Endometrial microvascular endothelial cells (primary cell): ENCODE measurements around the gene CELF5. TPM values are rescaled to one million over a fixed set of nuclear protein-coding genes. Genes with fewer than 3 reads are reported as not detected.
"Not testable (repeated sequence)": the region's sequence is repeated elsewhere in the genome, so short reads cannot be mapped to it uniquely, and the experiment has no call there.

ENCODE experiments used
- in situ Hi-C: cut with HindIII; loops from 2 replicates; pipeline ENCODE4 v1.10.0; 2017; ENCODE audit warnings: low sequenced_read_pairs, low pct_unique_long_range_greater_than_20kb; ENCODE audit errors: inconsistent ontology term
- total RNA-seq: library from RNA; depleted of rRNA; stranded (reverse); fragments of >200 nt; gene quantifications from one replicate; pipeline ENCODE4 v1.2.3, GENCODE V29; 2015; ENCODE audit errors: inconsistent ontology term

Gene CELF5
- total RNA-seq, 1 donor from 2014 or later: not detected

DNA sequence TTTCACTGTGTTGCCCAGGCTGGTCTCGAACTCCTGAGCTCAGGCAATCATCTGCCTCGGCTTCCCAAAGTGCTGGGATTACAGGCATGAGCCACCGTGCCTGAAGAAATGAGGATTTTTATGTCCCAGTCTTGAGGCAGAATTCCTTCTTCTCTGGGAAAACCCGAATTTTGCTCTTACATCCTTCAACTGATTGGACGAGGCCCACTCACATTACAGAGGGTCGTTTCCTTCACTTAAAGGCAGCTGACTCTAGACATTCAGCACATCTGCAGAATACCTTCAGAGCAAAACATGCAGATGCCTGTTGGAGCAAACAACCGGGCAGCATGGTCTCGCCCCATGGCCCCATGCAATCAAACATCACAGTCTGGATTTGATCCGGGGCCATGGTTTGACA, 105.6 kb downstream of the CELF5 start:
- in situ Hi-C loops: no loop called here

DNA sequence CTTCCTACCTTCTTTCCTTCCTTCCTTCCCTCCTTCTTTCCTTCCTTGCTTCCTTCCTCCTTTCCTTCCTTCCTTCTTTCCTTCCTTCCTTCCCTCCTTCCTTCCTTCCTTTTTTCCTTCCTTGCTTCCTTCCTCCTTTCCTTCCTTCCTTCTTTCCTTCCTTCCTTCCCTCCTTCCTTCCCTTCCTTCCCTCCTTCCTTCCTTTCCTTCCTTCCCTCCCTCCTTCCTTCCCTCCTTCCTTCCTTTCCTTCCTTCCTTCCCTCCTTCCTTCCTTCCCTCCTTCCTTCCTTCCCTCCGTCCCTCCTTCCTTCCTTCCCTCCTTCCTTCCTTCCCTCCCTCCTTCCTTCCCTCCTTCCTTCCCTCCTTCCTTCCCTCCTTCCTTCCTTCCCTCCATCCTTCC, 107.8 kb downstream of the CELF5 start:
- in situ Hi-C loops: not testable (repeated sequence)

DNA sequence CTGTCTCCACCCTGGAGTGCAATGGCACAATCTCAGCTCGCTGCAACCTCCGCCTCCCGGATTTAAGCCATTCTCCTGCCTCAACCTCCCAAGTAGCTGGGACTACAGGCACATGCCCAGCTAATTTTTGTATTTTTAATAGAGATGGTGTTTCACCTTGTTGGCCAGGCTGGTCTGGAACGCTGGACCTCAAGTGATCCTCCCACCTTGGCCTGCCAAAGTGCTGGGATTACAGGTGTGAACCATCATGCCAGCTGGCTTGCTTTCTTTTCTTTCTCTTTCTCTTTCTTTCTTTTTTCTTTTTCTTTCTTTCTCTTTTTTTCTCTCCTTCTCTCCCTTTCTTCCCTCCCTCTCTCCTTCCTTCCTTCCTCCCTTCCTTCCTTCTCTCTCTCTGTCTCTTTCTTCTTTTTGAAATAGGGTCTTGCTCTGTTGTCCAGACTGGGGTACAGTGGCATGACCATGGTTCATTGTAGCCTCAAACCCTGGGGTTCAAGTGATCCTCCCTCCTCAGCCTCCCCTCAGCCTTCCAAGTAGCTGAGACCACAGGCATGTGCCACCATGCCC, 108.6 kb downstream of the CELF5 start:
- in situ Hi-C loops: no loop called here

DNA sequence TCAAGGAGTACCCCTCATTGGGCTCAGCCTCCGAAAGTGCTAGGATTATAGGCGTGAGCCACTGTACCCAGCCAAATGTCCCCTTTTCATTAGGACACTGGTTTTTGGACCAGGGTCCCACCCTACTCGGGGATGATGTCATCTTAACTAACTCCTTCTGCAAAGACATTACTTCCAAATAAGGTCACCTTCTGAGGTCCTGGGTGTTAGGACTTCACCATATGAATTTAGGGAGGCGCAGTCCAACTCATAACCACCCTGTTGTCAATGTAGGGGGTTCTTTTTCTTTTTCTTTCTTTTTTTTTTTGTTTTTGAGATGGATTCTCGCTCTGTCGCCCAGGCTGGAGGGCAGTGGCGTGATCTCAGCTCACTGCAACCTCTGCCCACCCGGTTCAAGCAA, 109.2 kb downstream of the CELF5 start:
- in situ Hi-C loops: no loop called here

DNA sequence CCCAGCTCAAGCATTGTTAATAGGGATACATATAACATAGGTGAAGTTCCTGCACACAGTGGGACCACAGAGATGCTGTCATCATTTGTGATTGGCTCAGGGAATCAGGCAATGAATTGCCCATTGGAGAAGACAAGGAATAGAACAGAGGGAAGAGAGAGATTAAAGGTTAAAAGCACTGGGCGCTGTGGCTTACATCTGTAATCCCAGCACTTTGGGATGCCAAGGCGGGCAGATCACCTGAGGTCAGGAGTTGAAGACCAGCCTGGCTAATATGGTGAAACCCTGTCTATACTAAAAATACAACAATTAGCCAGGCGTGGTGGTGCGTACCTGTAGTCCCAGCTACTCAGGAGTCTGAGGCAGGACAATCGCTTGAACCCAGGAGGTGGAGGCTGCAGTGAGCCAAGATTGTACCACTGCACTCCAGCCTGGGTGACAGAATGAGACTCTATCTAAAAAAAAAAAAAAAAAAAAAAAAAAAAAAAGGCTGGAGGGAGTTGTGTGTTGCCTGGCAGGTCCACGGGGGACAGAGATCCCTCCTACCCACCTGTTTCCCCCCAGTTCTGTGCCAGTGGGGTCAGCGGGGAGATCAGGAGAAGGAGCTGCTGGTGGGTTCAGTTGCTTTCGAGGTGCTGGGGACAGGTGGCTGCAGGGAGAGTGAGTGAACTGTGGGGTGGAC, 110.4 kb downstream of the CELF5 start:
- in situ Hi-C loops: not testable (repeated sequence)

DNA sequence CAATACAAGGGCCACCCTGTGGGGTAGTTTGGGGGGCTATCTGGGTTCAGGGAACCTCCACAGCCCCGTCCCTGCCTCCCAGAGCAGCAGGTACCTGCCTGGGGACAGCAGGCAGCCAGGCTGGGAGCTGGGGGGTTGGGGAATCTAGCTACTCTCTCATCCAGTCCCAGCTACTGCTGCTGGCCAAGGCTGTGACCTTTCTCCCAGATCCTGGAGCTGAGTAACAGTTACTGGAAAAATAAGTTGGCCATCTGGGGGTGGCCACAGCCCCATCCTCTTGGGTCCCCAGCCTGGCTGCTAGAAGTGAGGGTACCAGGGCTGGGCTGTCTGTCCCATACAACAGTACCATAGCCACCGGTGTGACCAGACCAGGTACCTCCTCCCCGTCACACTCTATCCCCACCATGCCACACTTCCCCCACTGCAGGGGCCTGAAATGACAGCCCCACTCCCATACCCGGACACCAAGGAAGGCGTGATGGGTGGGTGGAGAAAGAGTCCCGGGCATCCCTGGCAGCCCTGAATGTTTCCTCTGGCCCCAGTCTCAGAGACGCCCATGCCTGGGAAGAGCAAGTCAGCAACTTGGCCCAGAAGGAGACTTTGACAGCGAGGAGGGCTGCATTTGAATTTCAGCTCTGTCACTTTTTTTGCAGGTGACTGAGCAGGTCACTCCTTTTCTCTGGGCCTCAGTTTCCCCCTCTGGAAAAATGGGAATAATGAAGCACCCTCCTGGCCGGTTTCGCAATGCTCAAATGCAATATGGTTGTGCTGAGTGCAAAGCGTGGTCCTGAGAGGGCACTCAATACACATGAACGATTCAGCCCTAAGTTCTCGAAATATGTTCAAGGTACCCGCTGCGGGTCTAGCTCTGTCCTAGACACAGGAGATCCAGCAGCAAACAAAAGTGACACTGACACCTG, 111.2 kb downstream of the CELF5 start:
- in situ Hi-C loops: no loop called here

DNA sequence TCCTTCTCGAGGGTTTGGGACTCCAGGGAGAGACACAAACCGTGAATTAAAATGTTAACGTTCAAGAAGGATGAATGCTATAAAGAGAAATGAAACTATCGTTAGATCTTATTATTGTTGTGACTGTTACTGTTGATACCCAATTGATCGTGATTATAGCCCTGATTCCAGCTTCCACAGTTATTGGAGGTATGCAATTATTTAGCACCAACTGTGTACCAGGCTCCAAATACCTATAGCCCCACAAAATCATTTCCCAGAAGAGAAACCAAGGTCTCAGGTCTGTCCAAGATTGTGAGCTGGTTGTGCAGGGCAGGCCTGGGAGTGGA, 111.9 kb downstream of the CELF5 start:
- in situ Hi-C loops: no loop called here

DNA sequence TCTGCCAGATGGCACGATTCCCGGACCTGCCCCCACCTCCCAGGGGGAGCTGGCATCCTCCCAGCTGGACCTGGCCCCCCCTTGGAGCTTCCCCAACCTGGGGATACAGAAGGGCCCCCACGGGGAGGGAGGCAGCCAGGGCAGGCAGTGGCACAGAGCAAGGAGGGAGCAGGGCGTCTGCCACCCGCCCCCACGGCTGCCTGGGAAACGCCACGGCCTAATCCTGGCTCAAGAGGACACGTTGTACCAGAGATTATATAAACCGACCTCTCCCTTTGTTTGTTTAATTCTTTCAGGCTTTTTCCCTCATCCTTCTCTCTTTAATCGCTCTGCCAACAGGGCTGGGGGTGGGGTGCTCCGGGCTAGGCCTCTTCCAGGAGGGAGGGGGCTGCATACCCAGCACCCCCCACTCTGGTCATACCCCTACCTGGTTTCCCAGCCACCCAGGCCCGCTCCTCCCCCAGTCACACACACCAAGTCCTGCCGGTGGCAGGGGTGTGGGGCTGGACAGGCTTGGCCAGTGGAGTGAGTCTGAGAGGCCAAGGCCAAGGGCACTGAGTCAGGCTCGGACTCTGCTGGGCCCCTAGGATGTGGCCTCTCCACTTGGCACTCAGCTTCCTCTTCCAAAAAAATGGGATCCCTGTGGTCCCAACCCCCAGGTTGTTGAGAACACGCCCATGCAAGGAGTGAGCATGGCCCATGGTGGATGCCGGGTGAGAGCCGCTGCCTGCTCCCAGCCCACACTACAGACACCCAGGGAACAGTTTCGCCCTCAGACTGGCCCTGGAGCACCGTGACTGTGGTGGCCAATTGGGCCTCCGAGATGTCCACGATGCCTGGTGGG, 112.4 kb downstream of the CELF5 start:
- in situ Hi-C loops: no loop called here

DNA sequence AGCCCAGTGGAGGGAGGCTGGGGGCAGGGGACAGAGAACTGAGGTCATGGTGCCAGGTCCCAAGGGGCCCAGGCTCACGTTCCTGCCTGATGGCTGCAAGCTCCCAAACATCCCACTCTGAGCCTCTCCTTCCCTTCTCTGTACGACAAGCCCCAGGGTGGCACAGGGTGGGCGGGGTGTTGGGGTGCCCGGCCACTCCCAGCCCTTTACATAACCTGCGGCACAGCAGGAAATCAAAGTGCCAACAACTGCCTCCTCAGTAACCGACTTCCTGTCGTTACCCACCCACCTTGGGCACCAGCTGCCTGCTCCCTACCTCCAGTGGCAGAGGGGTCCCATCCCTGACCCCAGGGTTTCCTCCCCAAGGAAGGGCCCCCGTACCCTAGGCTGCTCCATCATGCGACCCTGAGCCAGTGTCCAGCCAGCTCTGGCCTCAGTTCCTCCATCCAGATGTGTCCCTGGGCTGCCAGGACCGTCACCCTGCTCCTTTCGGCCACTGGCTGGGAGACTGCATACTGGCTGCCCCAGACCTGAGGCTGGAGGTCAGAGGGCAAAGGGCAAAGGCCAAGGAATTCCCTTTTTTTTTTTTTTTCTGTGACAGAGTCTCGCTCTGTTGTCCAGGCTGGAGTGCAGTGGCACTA, 114.2 kb downstream of the CELF5 start:
- in situ Hi-C loops: no loop called here

DNA sequence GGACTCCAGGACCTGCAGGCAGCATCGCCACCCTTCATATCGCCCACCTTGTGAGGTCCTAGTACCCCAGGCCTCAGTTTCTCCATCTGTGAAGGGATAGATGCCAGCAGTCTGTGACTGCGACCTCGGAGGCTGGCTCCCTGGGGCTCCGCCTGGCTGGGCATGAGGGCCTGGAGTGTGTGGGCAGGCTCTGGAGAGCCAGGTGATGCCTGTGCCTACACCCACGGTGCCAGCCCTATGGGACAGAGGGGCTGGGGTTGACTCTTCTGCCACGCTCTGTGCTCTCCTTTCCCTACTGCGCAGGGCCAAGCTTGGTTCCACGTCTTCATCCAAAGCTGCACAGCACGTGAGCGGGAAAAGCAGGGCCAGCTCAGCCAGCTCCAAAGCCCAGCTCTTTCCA, 115.9 kb downstream of the CELF5 start:
- in situ Hi-C loops: no loop called here

DNA sequence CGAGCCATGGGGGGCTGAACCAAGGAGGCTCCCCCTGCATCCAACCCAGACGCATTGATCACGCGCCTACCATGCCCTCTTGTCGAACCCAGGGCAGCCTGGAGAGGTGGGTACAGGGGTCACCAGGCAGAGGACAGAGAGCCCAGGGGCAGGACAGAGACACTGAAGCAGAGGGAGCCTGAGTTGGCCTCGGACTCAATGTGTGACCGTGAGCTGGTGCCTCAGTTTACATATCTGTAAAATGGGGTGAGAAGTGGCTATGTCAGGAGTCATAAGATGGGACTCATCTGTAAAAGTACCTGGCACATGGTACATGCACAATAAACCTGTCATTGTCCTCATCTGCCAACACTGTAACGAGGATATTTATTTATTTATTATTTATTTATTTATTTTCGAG, 117.8 kb downstream of the CELF5 start:
- in situ Hi-C loops: no loop called here

DNA sequence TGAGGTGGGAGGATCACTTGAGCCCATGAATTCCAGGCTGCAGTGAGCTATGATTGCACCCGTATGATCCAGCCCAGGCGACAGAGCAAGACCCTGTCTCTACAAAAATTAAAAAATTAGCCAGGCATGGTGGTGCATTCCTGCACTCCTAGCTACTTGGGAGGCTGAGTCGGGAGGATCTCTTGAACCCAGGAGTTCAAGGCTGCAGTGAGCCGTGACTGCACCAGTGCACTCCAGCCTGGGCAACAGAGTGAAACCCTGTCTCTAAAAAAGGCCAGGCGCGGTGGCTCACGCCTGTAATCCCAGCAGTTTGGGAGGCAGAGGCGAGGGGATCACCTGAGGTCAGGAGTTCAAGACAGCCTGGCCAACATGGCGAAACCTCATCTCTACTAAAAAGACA, 118.5 kb downstream of the CELF5 start:
- in situ Hi-C loops: not testable (repeated sequence)

DNA sequence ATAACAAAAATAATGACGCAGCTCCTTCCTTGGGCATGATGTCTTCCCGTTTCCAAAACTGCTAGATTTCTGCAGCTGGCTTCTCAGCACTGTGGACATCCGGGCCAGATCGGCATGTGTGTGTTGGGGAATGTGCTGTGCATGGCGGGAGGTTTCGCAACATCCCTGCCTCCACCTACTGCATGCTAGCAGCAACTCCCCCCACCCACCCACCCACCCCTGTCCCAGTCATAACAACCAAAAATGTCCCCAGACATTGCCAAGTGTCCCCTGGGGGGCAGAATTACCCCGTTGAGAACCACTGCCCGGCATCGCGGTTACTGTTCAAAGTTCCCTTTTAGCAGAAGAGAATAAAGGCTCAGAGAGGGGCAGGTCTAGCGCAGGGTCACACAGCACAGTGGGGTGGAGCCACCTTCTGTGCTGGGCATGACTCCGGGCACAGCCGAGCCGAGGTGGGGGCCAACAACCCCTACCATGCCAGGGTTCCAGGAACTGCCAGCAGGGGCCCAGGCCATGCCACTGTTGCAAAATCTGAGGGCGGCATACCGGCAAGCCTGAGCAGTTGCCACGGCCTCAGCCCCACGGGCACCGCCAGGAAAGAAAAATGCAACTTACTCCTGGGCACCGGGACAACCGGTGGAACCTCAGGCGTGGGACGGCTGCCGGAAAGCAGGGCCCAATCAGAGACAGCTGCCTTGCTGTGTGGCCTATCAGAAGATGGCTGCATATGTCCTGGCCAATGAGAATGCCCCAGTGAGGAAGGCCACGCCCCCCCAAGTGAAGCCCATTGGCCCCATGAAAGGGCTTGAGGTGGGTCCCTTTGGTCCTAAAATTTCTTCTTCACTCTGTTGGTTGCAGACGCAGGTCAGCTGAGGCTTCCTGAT, 119.4 kb downstream of the CELF5 start:
- in situ Hi-C loops: no loop called here

DNA sequence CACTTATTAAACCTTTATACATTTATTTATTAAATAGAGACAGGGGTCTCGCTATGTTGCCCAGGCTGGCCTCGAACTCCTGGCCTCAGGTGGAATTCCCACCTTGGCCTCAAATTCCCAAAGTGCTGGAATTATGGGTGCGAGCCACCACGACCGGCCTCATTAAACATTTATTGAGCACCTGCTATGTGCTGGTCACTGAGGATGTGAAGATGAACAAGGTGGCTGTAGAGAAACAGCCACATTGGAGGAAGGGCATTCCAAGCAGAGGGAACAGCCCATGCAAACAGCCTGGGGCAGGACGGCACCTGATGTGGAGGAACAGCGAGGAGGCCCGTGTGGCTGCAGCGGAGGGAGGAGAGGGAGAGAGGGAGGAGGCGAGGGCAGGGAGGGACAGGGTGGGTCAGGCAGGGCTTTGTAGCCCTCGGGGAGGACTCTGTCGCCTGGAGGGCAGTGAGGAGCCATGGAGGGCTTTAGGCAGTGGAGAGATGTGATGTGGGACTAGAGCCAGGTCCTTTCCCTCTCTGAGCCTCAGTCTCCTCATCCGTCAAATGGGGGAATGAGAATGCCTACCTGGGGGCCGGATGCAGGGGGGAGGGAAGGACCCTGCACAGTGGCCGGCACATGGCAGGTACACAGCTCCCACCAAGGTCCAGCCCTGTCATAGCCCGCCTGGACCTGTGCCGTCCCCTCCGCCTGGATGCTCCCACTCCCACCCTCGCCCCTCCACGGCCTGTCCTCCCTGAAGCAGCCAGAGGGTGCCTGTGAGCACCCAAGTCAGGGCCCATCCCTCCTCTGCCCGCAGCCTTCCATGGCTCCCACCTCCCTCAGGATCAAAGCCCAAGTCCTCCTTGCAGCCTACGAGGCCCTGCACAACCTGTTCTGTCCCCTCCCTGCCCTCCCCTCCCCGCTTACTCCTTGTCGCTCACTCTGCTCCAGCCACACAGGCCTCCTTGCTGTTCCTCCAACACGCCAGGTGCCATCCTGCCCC, 120.4 kb downstream of the CELF5 start:
- in situ Hi-C loops: no loop called here

DNA sequence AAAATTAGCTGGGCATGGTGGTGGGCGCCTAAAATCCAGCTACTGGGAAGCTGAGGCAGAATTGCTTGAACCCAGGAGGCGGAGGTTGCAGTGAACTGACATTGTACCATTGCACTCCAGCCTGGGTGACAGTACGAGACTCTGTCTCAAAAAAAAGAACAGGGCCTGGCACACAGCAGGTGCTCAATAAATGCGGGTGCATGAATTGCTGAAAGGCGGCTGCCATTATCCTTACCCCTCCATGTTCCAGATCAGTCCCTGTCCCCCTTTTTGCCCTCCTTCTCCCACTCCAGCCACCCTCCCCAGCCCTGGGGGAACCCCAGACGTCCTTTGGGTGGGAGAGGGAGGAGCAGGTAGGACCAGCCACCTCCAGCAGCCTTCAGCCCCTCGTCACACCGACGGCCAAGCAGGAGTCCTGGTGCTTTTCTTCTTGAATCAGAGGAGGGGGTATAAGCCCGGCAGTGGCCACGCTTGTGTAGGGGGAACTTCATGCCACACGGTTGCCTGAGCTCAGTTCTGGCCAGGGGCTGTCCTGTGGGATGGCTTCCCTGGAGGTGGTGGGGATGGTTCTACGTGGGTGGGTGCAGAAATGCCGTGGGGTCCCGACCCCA, 121.5 kb downstream of the CELF5 start:
- in situ Hi-C loops: no loop called here
